Activated CD4-positive, alpha-beta memory T cell treated with anti-CD3 and anti-CD28 coated beads, Interleukin-2, amount 10 ng/mL, durations not matched to agents 7 days and 5 days (primary cell): ENCODE data around the gene ADGRE3. TPM values are rescaled to one million over a fixed set of nuclear protein-coding genes. Genes with fewer than 3 reads are reported as not detected.
A peak's percentile ranks its signal among the peaks of the same experiment; 100 is the strongest.

Experiments
- CTCF ChIA-PET: fragments of 350-600 bp; sonication (Branson Sonifier 250); formaldehyde crosslinking; loops from one replicate; lab custom pipeline; 2021; ENCODE audit warnings: antibody characterized with exemption, inconsistent platforms; lab: Charles Lee
- POLR2A ChIA-PET: fragments of 350-600 bp; sonication (Branson Sonifier 250); formaldehyde crosslinking; loops from one replicate; lab custom pipeline; 2021; ENCODE audit warnings: antibody characterized with exemption; lab: Charles Lee
- DNase-seq: peaks from one replicate; pipeline ENCODE4 v3.0.0-alpha.2; 2020
- H3K27ac Mint-ChIP-seq: one replicate; pipeline ENCODE4 v1.8.0; 2021; ENCODE audit warnings: mild to moderate bottlenecking, mixed read lengths
- H3K27me3 Mint-ChIP-seq: one replicate; pipeline ENCODE4 v1.8.0; 2021; ENCODE audit warnings: mixed read lengths
- H3K36me3 Mint-ChIP-seq: one replicate; pipeline ENCODE4 v1.8.0; 2021; ENCODE audit warnings: low read depth, mixed read lengths
- H3K4me1 Mint-ChIP-seq: one replicate; pipeline ENCODE4 v1.8.0; 2021; ENCODE audit warnings: mixed read lengths
- H3K4me3 Mint-ChIP-seq: one replicate; pipeline ENCODE4 v1.8.0; 2021; ENCODE audit warnings: mild to moderate bottlenecking, mixed read lengths
- H3K9me3 Mint-ChIP-seq: one replicate; pipeline ENCODE4 v1.8.0; 2021; ENCODE audit warnings: mixed read lengths
- total RNA-seq, 2 experiments: library from RNA; stranded (reverse); gene quantifications; one replicate each; pipeline ENCODE4 v1.2.3, GENCODE V29; 2021

Gene ADGRE3
- total RNA-seq, 2 experiments from 2014 or later: not detected

GRCh38 chr19:14689598-14690503 lies 15.2 kb upstream of the ADGRE3 start, which contains the start of gene ZNF333:
Gene ZNF333, plus strand, starts transcription at chr19:14690048. Its CDS starts 3,444 bp downstream, at chr19:14693492.
- ChIA-PET POLR2A (interaction anchor here (0.7 to 2.3 kb wide), 9 partner anchors 17 to 775 kb away, joined by 3 to 16 read pairs (median 3); partner anchors contain the start of genes DNAJB1 and NDUFB7), CTCF (interaction anchor here (1.3 to 10.1 kb wide), 5 partner anchors 8 to 553 kb away, joined by 3 to 302 read pairs (median 5); partner anchors contain the start of gene NDUFB7)
- H3K9me3 Mint-ChIP-seq: no peaks in the 10 kb centered on the region
- H3K27me3 Mint-ChIP-seq: no peaks in the 10 kb centered on the region
- peak; percentile 99 for DNase-seq
- no peaks in the 10 kb centered on the region for H3K36me3 Mint-ChIP-seq
- peak within 1 kb of the TSS; percentile 98 for H3K27ac Mint-ChIP-seq
- peak within 1 kb of the TSS; percentile 92 for H3K4me3 Mint-ChIP-seq
- peaks cover 22% of the 10 kb centered on the region for H3K4me1 Mint-ChIP-seq

GRCh38 chr19:14686411-14686810 lies 11.8 kb upstream of the ADGRE3 start:
- no peaks in the 10 kb centered on the region for H3K36me3 Mint-ChIP-seq
- H3K27me3 Mint-ChIP-seq: no peaks in the 10 kb centered on the region
- ChIA-PET CTCF (interaction anchor here (0.7 to 10.1 kb wide), 11 partner anchors 9 to 154 kb away, joined by 3 to 302 read pairs (median 4); partner anchors contain the start of genes ADGRE3 and NDUFB7), POLR2A (interaction anchor here (0.7 to 1.8 kb wide), 4 partner anchors 112 to 136 kb away, joined by 3 to 10 read pairs (median 5); partner anchors contain the start of gene NDUFB7)
- H3K4me3 Mint-ChIP-seq: no peak overlapping the region
- DNase-seq: peak; percentile 36
- H3K9me3 Mint-ChIP-seq: no peaks in the 10 kb centered on the region
- no peak overlapping the region for H3K27ac Mint-ChIP-seq
- H3K4me1 Mint-ChIP-seq: peaks cover 19% of the 10 kb centered on the region

- CTCF ChIA-PET: interaction anchor here (1.0 to 10.1 kb wide), 3 partner anchors 9 to 109 kb away, joined by 3 to 302 read pairs (median 3); partner anchors contain the start of genes ADGRE3 and NDUFB7
- POLR2A ChIA-PET: interaction anchor here (1.3 kb wide), 1 partner anchor 11 kb away, joined by 3 read pairs; no protein-coding TSS in a partner anchor
- Mint-ChIP-seq H3K4me1 (no peaks in the 10 kb centered on the region), H3K36me3 (no peaks in the 10 kb centered on the region), H3K9me3 (no peaks in the 10 kb centered on the region), H3K27ac (no peak overlapping the region), H3K27me3 (no peaks in the 10 kb centered on the region), H3K4me3 (no peak overlapping the region)
- no peak for DNase-seq
Observed at GRCh38 chr19:14683439-14683838, 8.8 kb upstream of the ADGRE3 start.

- ChIA-PET POLR2A (no interaction called here), CTCF (interaction anchor here (2.6 kb wide), 1 partner anchor 108 kb away, joined by 10 read pairs; no protein-coding TSS in a partner anchor)
- no peak for DNase-seq
- Mint-ChIP-seq H3K36me3 (no peaks in the 10 kb centered on the region), H3K27ac (no peak overlapping the region), H3K4me1 (no peaks in the 10 kb centered on the region), H3K9me3 (no peaks in the 10 kb centered on the region), H3K27me3 (no peaks in the 10 kb centered on the region), H3K4me3 (no peak overlapping the region)
Observed at GRCh38 chr19:14682084-14682483, 7.4 kb upstream of the ADGRE3 start.

GRCh38 chr19:14678199-14678598 lies 3.6 kb upstream of the ADGRE3 start:
- H3K27me3 Mint-ChIP-seq: peaks cover 7% of the 10 kb centered on the region

GRCh38 chr19:14677464-14677863 lies 2.8 kb upstream of the ADGRE3 start:
- no peak for DNase-seq
- Mint-ChIP-seq H3K27me3 (peaks cover 7% of the 10 kb centered on the region), H3K36me3 (no peaks in the 10 kb centered on the region), H3K27ac (no peak overlapping the region), H3K4me1 (peaks cover 2% of the 10 kb centered on the region), H3K4me3 (no peak overlapping the region), H3K9me3 (no peaks in the 10 kb centered on the region)
- ChIA-PET CTCF (interaction anchor here (1.3 kb wide), 1 partner anchor 9 kb away, joined by 3 read pairs; no protein-coding TSS in a partner anchor), POLR2A (no interaction called here)

More at GRCh38 chr19:14678199-14678598, 3.6 kb upstream of the ADGRE3 start:
- Mint-ChIP-seq H3K4me1 (no peaks in the 10 kb centered on the region), H3K36me3 (no peaks in the 10 kb centered on the region), H3K4me3 (no peak overlapping the region), H3K9me3 (no peaks in the 10 kb centered on the region), H3K27ac (no peak overlapping the region)
- POLR2A ChIA-PET: no interaction called here
- no peak for DNase-seq
- CTCF ChIA-PET: no interaction called here

GRCh38 chr19:14676762-14677161 lies 2.1 kb upstream of the ADGRE3 start:
- Mint-ChIP-seq H3K27me3 (peaks cover 7% of the 10 kb centered on the region), H3K4me1 (peaks cover 2% of the 10 kb centered on the region), H3K36me3 (no peaks in the 10 kb centered on the region), H3K4me3 (no peak overlapping the region), H3K27ac (no peak overlapping the region), H3K9me3 (no peaks in the 10 kb centered on the region)
- no peak for DNase-seq
- POLR2A ChIA-PET: no interaction called here
- CTCF ChIA-PET: interaction anchor here (1.3 kb wide), 1 partner anchor 10 kb away, joined by 3 read pairs; no protein-coding TSS in a partner anchor

GRCh38 chr19:14673088-14673487 lies 1.6 kb downstream of the ADGRE3 start:
- ChIA-PET POLR2A (interaction anchor here (1.2 to 1.5 kb wide), 3 partner anchors 10 to 17 kb away, joined by 3 read pairs; partner anchors contain the start of gene ZNF333), CTCF (interaction anchor here (0.7 to 3.6 kb wide), 4 partner anchors 13 to 101 kb away, joined by 3 to 15 read pairs (median 4); partner anchors contain the start of gene NDUFB7)
- Mint-ChIP-seq H3K27me3 (peaks cover 7% of the 10 kb centered on the region), H3K27ac (no peak overlapping the region), H3K4me3 (no peak overlapping the region), H3K36me3 (no peaks in the 10 kb centered on the region), H3K4me1 (peaks cover 5% of the 10 kb centered on the region), H3K9me3 (peaks cover 4% of the 10 kb centered on the region)
- no peak for DNase-seq

GRCh38 chr19:14672188-14672872 lies 2.3 kb downstream of the ADGRE3 start:
- ChIA-PET CTCF (interaction anchor here (0.5 to 3.6 kb wide), 6 partner anchors 13 to 1326 kb away, joined by 3 to 15 read pairs (median 4); partner anchors contain the start of gene NDUFB7), POLR2A (interaction anchor here (1.2 to 1.5 kb wide), 3 partner anchors 11 to 18 kb away, joined by 3 read pairs; partner anchors contain the start of gene ZNF333)
- H3K27ac Mint-ChIP-seq: peak overlapping the region; percentile 12
- peaks cover 10% of the 10 kb centered on the region for H3K4me1 Mint-ChIP-seq
- H3K27me3 Mint-ChIP-seq: peaks cover 7% of the 10 kb centered on the region
- DNase-seq: no peak
- H3K9me3 Mint-ChIP-seq: peaks cover 4% of the 10 kb centered on the region
- H3K36me3 Mint-ChIP-seq: no peaks in the 10 kb centered on the region
- H3K4me3 Mint-ChIP-seq: no peak overlapping the region

GRCh38 chr19:14670408-14670807 lies 4.2 kb downstream of the ADGRE3 start:
- H3K36me3 Mint-ChIP-seq: no peaks in the 10 kb centered on the region
- H3K9me3 Mint-ChIP-seq: peaks cover 6% of the 10 kb centered on the region
- no peak overlapping the region for H3K27ac Mint-ChIP-seq
- DNase-seq: no peak
- peaks cover 7% of the 10 kb centered on the region for H3K27me3 Mint-ChIP-seq
- POLR2A ChIA-PET: no interaction called here
- H3K4me1 Mint-ChIP-seq: peaks cover 11% of the 10 kb centered on the region
- CTCF ChIA-PET: interaction anchor here (0.7 kb wide), 1 partner anchor 96 kb away, joined by 3 read pairs; no protein-coding TSS in a partner anchor
- H3K4me3 Mint-ChIP-seq: no peak overlapping the region

- Mint-ChIP-seq H3K27me3 (peaks cover 7% of the 10 kb centered on the region), H3K36me3 (no peaks in the 10 kb centered on the region), H3K27ac (no peak overlapping the region), H3K9me3 (peaks cover 6% of the 10 kb centered on the region), H3K4me1 (peaks cover 11% of the 10 kb centered on the region), H3K4me3 (no peak overlapping the region)
- CTCF ChIA-PET: interaction anchor here (0.7 kb wide), 1 partner anchor 96 kb away, joined by 3 read pairs; no protein-coding TSS in a partner anchor
- no peak for DNase-seq
- POLR2A ChIA-PET: no interaction called here
Observed at GRCh38 chr19:14669940-14670339, 4.7 kb downstream of the ADGRE3 start.

GRCh38 chr19:14661372-14661924 lies 13.2 kb downstream of the ADGRE3 start:
- ChIA-PET POLR2A (no interaction called here), CTCF (no interaction called here)
- H3K9me3 Mint-ChIP-seq: no peaks in the 10 kb centered on the region
- H3K4me3 Mint-ChIP-seq: no peak overlapping the region
- H3K27ac Mint-ChIP-seq: no peak overlapping the region
- DNase-seq: no peak
- peaks cover 5% of the 10 kb centered on the region for H3K27me3 Mint-ChIP-seq
- H3K4me1 Mint-ChIP-seq: no peaks in the 10 kb centered on the region
- no peaks in the 10 kb centered on the region for H3K36me3 Mint-ChIP-seq
